ENCODE results near the gene MN1. TPM values are rescaled to one million over a fixed set of nuclear protein-coding genes. Genes with fewer than 3 reads are reported as not detected.
"Not testable (repeated sequence)": the region's sequence is repeated elsewhere in the genome, so short reads cannot be mapped to it uniquely, and the experiment has no call there.

Gene MN1
- polyA plus RNA-seq, 4 donors, result 0.81 to 2.6 (median 2.1) TPM; not detected in 1

GRCh38 chr22:27748349-27748748, 53.2 kb downstream of the MN1 start:
- Histone ChIP-seq H3K4me3 (ENCODE audit: low read depth in 1 of 3, low read length in 3 of 3) (no peak overlapping the region), H3K27me3 (ENCODE audit: control insufficient read depth in 3 of 3, insufficient read depth in 3 of 3, low read length in 3 of 3) (peaks cover 0 to 3% (median 0%) of the 10 kb centered on the region in 3 donors), H3K27ac (ENCODE audit: low read depth in 1 of 3, low read length in 2 of 3) (peak overlapping the region in 1 of 3 donors; percentile 51), H3K36me3 (ENCODE audit: control insufficient read depth in 3 of 3, insufficient read depth in 2 of 3, low read depth in 1 of 3, low read length in 3 of 3) (peaks cover 0 to 10% (median 0%) of the 10 kb centered on the region in 3 donors), H3K9me3 (ENCODE audit: control insufficient read depth in 2 of 2, insufficient read depth in 1 of 2, low read depth in 1 of 2, low read length in 1 of 2) (no peaks in the 10 kb centered on the region), H3K4me1 (ENCODE audit: control insufficient read depth in 3 of 3, insufficient read depth in 2 of 3, low read depth in 1 of 3, low read length in 2 of 3) (peaks cover 0 to 17% (median 3%) of the 10 kb centered on the region in 3 donors)
- DNase-seq (no peak), FAIRE-seq (no peak)
- WGBS, 3 donors, result 19 to 39% (median 34%) methylated on average over 4 of the region's 4 CpGs

- no peak for DNase-seq
- H3K4me3 ChIP-seq (ENCODE audit: low read depth in 1 of 3, low read length in 3 of 3), result no peak overlapping the region
- peak overlapping the region in 1 of 3 donors; percentile 32 for H3K27ac ChIP-seq (ENCODE audit: low read depth in 1 of 3, low read length in 2 of 3)
- H3K4me1 ChIP-seq (ENCODE audit: control insufficient read depth in 3 of 3, insufficient read depth in 2 of 3, low read depth in 1 of 3, low read length in 2 of 3), result peaks cover 0 to 17% (median 0%) of the 10 kb centered on the region in 3 donors
- H3K9me3 ChIP-seq (ENCODE audit: control insufficient read depth in 2 of 2, insufficient read depth in 1 of 2, low read depth in 1 of 2, low read length in 1 of 2), result no peaks in the 10 kb centered on the region
- H3K27me3 ChIP-seq (ENCODE audit: control insufficient read depth in 3 of 3, insufficient read depth in 3 of 3, low read length in 3 of 3), result peaks cover 0 to 3% (median 0%) of the 10 kb centered on the region in 3 donors
- FAIRE-seq, result no peak
- H3K36me3 ChIP-seq (ENCODE audit: control insufficient read depth in 3 of 3, insufficient read depth in 2 of 3, low read depth in 1 of 3, low read length in 3 of 3), result peaks cover 0 to 10% (median 0%) of the 10 kb centered on the region in 3 donors
- WGBS, 3 donors, result 82 to 86% (median 84%) methylated on average over 13 of the region's 13 CpGs
Observed at GRCh38 chr22:27747396-27748221, 53.9 kb downstream of the MN1 start.

GRCh38 chr22:27746918-27747317, 54.6 kb downstream of the MN1 start:
- Histone ChIP-seq H3K36me3 (ENCODE audit: control insufficient read depth in 3 of 3, insufficient read depth in 2 of 3, low read depth in 1 of 3, low read length in 3 of 3) (peaks cover 0 to 10% (median 0%) of the 10 kb centered on the region in 3 donors), H3K4me1 (ENCODE audit: control insufficient read depth in 3 of 3, insufficient read depth in 2 of 3, low read depth in 1 of 3, low read length in 2 of 3) (peaks cover 0 to 17% (median 0%) of the 10 kb centered on the region in 3 donors), H3K4me3 (ENCODE audit: low read depth in 1 of 3, low read length in 3 of 3) (no peak overlapping the region), H3K9me3 (ENCODE audit: control insufficient read depth in 2 of 2, insufficient read depth in 1 of 2, low read depth in 1 of 2, low read length in 1 of 2) (no peaks in the 10 kb centered on the region), H3K27ac (ENCODE audit: low read depth in 1 of 3, low read length in 2 of 3) (no peak overlapping the region), H3K27me3 (ENCODE audit: control insufficient read depth in 3 of 3, insufficient read depth in 3 of 3, low read length in 3 of 3) (peaks cover 0 to 4% (median 0%) of the 10 kb centered on the region in 3 donors)
- 81 to 90% (median 84%) methylated on average over 8 of the region's 8 CpGs for WGBS, 3 donors
- DNase-seq (no peak), FAIRE-seq (no peak)

- FAIRE-seq (no peak), DNase-seq (no peak)
- Histone ChIP-seq H3K36me3 (ENCODE audit: control insufficient read depth in 3 of 3, insufficient read depth in 2 of 3, low read depth in 1 of 3, low read length in 3 of 3) (peaks cover 0 to 8% (median 0%) of the 10 kb centered on the region in 3 donors), H3K4me3 (ENCODE audit: low read depth in 1 of 3, low read length in 3 of 3) (no peak overlapping the region), H3K27me3 (ENCODE audit: control insufficient read depth in 3 of 3, insufficient read depth in 3 of 3, low read length in 3 of 3) (peaks cover 0 to 5% (median 0%) of the 10 kb centered on the region in 3 donors), H3K27ac (ENCODE audit: low read depth in 1 of 3, low read length in 2 of 3) (no peak overlapping the region), H3K4me1 (ENCODE audit: control insufficient read depth in 3 of 3, insufficient read depth in 2 of 3, low read depth in 1 of 3, low read length in 2 of 3) (peaks cover 0 to 17% (median 0%) of the 10 kb centered on the region in 3 donors), H3K9me3 (ENCODE audit: control insufficient read depth in 2 of 2, insufficient read depth in 1 of 2, low read depth in 1 of 2, low read length in 1 of 2) (peaks cover 0 to under 1% of the 10 kb centered on the region in 2 donors)
- 95 to 98% (median 96%) methylated on average over 7 of the region's 7 CpGs for WGBS, 3 donors
Observed at GRCh38 chr22:27745809-27746208, 55.7 kb downstream of the MN1 start.

GRCh38 chr22:27745154-27745553, 56.4 kb downstream of the MN1 start:
- DNase-seq (no peak), FAIRE-seq (no peak)
- Histone ChIP-seq H3K36me3 (ENCODE audit: control insufficient read depth in 3 of 3, insufficient read depth in 2 of 3, low read depth in 1 of 3, low read length in 3 of 3) (peaks cover 0 to 7% (median 0%) of the 10 kb centered on the region in 3 donors), H3K4me1 (ENCODE audit: control insufficient read depth in 3 of 3, insufficient read depth in 2 of 3, low read depth in 1 of 3, low read length in 2 of 3) (peaks cover 0 to 16% (median 0%) of the 10 kb centered on the region in 3 donors), H3K27me3 (ENCODE audit: control insufficient read depth in 3 of 3, insufficient read depth in 3 of 3, low read length in 3 of 3) (peaks cover 0 to 5% (median 0%) of the 10 kb centered on the region in 3 donors), H3K27ac (ENCODE audit: low read depth in 1 of 3, low read length in 2 of 3) (no peak overlapping the region), H3K9me3 (ENCODE audit: control insufficient read depth in 2 of 2, insufficient read depth in 1 of 2, low read depth in 1 of 2, low read length in 1 of 2) (peaks cover 0 to 5% of the 10 kb centered on the region in 2 donors), H3K4me3 (ENCODE audit: low read depth in 1 of 3, low read length in 3 of 3) (no peak overlapping the region)
- WGBS, 3 donors, result 88 to 98% (median 94%) methylated on average over 4 of the region's 4 CpGs

GRCh38 chr22:27744078-27744477, 57.5 kb downstream of the MN1 start:
- not testable (repeated sequence) for FAIRE-seq; DNase-seq; H3K36me3 ChIP-seq (ENCODE audit: control insufficient read depth in 3 of 3, insufficient read depth in 2 of 3, low read depth in 1 of 3, low read length in 3 of 3); H3K9me3 ChIP-seq (ENCODE audit: control insufficient read depth in 2 of 2, insufficient read depth in 1 of 2, low read depth in 1 of 2, low read length in 1 of 2); H3K27me3 ChIP-seq (ENCODE audit: control insufficient read depth in 3 of 3, insufficient read depth in 3 of 3, low read length in 3 of 3); H3K27ac ChIP-seq (ENCODE audit: low read depth in 1 of 3, low read length in 2 of 3); H3K4me3 ChIP-seq (ENCODE audit: low read depth in 1 of 3, low read length in 3 of 3); H3K4me1 ChIP-seq (ENCODE audit: control insufficient read depth in 3 of 3, insufficient read depth in 2 of 3, low read depth in 1 of 3, low read length in 2 of 3)
- WGBS, 3 donors, result 68 to 81% (median 76%) methylated on average over 11 to 15 of the region's 15 CpGs

- H3K4me3 ChIP-seq (ENCODE audit: low read depth in 1 of 3, low read length in 3 of 3), result no peak overlapping the region
- WGBS, 3 donors, result 73 to 86% (median 79%) methylated on average over 3 of the region's 3 CpGs
Observed at GRCh38 chr22:27740202-27740748, 61.3 kb downstream of the MN1 start.

GRCh38 chr22:27737521-27737920, 64.0 kb downstream of the MN1 start:
- Histone ChIP-seq H3K27me3 (ENCODE audit: control insufficient read depth in 3 of 3, insufficient read depth in 3 of 3, low read length in 3 of 3) (peaks cover 0 to 3% (median 0%) of the 10 kb centered on the region in 3 donors), H3K9me3 (ENCODE audit: control insufficient read depth in 2 of 2, insufficient read depth in 1 of 2, low read depth in 1 of 2, low read length in 1 of 2) (peaks cover 0 to 8% of the 10 kb centered on the region in 2 donors), H3K4me3 (ENCODE audit: low read depth in 1 of 3, low read length in 3 of 3) (no peak overlapping the region), H3K4me1 (ENCODE audit: control insufficient read depth in 3 of 3, insufficient read depth in 2 of 3, low read depth in 1 of 3, low read length in 2 of 3) (no peaks in the 10 kb centered on the region), H3K36me3 (ENCODE audit: control insufficient read depth in 3 of 3, insufficient read depth in 2 of 3, low read depth in 1 of 3, low read length in 3 of 3) (no peaks in the 10 kb centered on the region), H3K27ac (ENCODE audit: low read depth in 1 of 3, low read length in 2 of 3) (no peak overlapping the region)
- DNase-seq (no peak), FAIRE-seq (no peak)
- 92 to 95% (median 94%) methylated on average over 4 of the region's 4 CpGs for WGBS, 3 donors

More at GRCh38 chr22:27740202-27740748, 61.3 kb downstream of the MN1 start:
- DNase-seq (no peak), FAIRE-seq (no peak)
- Histone ChIP-seq H3K9me3 (ENCODE audit: control insufficient read depth in 2 of 2, insufficient read depth in 1 of 2, low read depth in 1 of 2, low read length in 1 of 2) (peaks cover 0 to 8% of the 10 kb centered on the region in 2 donors), H3K27ac (ENCODE audit: low read depth in 1 of 3, low read length in 2 of 3) (no peak overlapping the region), H3K27me3 (ENCODE audit: control insufficient read depth in 3 of 3, insufficient read depth in 3 of 3, low read length in 3 of 3) (peaks cover 0 to 3% (median 0%) of the 10 kb centered on the region in 3 donors), H3K4me1 (ENCODE audit: control insufficient read depth in 3 of 3, insufficient read depth in 2 of 3, low read depth in 1 of 3, low read length in 2 of 3) (no peaks in the 10 kb centered on the region), H3K36me3 (ENCODE audit: control insufficient read depth in 3 of 3, insufficient read depth in 2 of 3, low read depth in 1 of 3, low read length in 3 of 3) (no peaks in the 10 kb centered on the region)
